Activated CD8-positive, alpha-beta memory T cell treated with anti-CD3 and anti-CD28 coated beads, Interleukin-2, amount 50 U/mL, for 24 hours (primary cell): ENCODE measurements around the gene STAT4.

Experiments
- DNase-seq: peaks from one replicate; pipeline ENCODE4 v3.0.0-alpha.2; 2020; ENCODE audit errors: extremely low read depth

Gene STAT4

DNA sequence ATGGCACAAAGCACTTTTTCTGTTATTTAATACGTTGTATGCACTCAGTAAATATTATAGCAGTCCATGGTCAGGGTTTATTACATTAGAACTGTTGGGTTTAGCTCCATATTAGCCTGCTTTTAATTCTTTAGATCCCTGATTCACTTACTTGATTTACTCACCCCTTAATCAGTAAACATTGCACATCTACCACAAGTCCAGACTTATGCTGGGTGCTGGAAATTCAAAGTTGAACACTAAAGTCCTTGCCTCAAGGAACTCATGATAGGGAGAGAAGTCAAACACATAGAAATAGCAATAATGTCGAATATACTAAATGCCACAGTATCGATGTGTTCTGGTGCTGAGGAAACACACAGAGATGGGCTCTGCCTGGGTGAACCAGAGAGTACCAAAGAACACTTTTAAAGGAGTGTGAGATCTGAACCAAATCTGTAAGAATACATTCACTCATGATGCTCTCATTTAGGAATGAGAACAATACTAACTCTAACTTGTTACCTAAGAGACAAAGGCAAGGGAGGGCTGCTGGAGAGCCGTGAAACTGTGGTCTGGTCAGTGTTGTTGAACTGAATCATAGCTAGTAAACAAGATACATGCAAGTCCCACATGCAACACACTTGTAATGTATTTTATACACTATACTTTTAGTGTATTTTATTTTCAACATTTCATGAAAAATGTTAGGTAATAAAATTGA, 4.9 kb downstream of the STAT4 start:
- no peak for DNase-seq

DNA sequence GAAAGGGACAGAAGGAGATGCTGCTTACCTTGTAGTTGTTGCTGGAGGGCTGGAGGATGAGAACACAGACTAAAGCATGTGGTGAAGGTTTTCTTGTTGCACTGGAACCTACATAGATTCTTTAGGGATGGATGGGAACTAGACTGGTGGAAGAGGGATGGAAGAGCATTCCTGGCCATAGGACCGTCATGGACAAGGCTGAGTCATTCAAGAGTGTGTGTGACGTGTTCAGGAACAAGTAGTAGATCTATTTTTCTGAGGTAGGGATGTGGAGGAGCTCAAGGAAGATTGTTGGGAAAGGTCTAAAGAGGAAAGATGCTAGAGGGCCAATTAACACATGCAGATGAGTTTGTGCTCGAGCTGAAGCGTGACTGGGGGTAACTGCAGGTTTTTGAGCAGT, 6.6 kb downstream of the STAT4 start:
- DNase-seq, result no peak

DNA sequence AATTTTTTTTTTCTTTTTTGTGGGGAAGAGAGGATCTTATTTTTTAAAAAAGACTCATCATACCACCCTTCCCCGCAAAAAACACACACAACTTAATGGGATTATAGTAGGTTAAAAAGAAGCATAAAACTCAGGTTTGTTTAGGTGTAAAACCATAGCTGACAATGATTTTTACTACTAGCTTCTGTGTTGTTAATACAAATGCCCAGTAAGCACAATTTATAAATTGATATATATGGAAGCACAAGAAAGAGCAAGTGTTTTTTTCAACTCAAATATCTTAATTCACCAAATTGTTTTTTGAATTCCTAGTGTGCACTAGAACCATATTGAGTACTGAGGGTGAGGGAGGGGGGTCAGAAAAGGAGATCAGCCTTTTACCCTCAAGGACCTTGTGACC, 7.0 kb downstream of the STAT4 start:
- DNase-seq, result no peak

DNA sequence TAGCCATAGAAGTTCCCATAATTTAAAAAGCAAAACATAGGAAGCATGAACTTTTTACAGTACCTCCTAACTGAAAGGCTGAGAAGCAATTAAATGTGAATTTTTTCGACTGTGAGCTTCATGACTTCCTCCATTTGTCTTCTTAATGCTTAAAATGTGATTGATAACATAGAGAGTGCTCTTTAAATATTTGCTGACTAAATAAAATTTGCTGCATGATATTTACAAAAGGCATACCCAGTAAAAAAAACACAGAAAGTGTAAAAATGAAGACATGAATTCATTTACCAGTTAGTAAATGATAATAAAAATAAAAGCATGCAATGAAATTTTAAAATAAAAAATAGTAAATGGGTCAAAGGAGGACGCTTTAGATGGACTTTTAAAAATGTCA, 21.9 kb downstream of the STAT4 start:
- DNase-seq, result no peak

DNA sequence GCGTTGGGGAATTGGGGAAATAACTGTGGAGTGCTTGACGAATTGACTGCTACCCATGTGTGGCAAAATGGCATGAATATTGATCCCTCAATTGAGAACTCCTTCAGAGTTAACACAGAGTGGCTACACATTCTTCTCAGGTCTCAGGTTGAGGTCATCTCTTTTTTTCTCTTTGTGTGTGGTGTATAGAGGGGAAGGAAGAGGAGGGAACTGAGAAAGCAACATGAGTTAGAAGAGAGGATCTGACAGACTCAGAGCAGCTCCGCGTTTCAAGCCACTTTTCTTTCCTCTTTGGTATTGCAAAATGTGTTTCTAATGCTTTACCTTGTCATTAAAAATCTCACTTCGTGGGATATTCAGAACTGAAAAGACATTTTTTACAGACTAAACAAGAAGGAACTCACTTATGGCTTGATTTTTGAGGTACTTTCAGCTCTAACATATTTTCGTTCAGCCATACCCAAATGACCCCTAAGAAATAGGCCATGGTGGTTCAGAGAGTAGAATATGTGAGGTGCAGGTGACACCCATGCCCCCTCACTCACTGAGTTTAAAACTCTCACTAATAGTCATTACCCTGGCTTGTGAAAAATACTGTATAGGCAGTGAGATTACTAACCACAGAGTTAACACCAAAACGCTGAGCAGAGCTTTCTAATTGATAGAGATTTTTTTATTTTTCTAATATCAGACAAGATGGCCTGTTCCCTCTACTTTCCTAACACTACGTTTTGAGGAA, 22.5 kb downstream of the STAT4 start:
- DNase-seq, result no peak

DNA sequence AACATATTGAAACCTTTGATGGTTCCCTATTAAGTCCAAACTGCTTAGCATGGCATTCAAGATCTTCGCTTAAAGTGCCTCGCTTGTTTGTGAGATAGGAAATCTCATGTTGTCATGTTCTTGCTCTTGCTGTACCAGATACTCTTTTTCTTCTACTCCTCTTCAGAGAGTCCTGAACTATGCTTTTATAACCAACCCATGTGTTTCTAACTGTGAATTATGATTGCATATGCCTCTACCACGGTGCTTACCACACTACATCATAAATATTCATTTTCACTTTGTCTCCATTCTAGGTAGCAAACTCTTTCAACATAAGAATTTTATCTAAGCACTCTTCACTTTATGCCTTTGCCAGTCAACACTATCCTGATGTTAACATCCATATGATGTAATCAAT, 23.6 kb downstream of the STAT4 start:
- no peak for DNase-seq

DNA sequence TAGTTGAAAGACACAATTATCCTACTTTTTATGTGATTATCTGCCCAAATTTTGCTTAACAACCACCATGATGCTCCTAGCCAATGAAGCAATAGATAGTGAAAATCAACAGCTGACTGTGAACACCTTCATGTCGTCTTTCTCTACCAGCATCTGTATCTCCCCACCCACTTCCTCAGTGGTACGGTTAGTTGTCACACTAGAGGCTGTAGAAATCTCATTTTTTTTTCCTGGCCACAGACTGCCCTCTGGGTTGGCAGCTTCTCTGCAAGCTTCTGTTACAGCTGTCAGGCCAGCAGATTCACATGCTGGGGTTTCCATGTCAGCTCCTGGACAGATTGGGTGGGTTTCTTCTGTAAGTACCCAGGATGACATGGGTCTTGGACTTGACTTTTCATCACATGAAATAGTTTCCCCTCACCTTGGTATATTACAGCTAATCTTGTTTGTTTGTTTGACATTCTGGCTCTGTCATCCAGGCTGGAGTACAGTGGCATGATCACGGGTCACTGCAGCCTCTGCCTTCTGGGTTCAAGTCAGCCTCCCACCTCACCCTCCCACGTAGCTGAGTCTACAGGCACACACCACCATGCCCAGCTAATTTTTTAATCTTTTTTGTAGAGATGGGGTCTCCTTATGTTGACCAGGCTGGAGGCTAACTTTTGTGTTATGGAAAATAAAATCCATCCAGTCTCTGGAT, 24.3 kb downstream of the STAT4 start:
- no peak for DNase-seq

DNA sequence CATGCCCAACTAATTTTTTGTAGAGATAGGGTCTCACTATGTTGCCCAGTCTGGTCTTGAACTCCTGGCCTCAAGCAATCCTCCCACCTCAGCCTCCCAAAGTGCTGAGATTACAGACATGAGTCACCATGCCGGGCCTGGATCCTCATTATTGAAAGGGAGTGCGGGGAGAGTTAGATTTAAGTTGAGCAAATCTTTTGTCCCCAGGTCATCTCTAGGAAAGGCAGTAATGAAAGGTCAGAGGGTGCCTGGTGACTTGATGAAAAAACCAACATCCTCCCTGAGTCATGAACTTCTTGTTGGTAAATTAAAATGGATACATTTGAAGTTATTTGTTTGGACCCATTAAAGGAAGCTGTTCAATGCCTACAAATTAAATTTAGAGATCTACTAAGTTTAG, 25.1 kb downstream of the STAT4 start:
- no peak for DNase-seq

DNA sequence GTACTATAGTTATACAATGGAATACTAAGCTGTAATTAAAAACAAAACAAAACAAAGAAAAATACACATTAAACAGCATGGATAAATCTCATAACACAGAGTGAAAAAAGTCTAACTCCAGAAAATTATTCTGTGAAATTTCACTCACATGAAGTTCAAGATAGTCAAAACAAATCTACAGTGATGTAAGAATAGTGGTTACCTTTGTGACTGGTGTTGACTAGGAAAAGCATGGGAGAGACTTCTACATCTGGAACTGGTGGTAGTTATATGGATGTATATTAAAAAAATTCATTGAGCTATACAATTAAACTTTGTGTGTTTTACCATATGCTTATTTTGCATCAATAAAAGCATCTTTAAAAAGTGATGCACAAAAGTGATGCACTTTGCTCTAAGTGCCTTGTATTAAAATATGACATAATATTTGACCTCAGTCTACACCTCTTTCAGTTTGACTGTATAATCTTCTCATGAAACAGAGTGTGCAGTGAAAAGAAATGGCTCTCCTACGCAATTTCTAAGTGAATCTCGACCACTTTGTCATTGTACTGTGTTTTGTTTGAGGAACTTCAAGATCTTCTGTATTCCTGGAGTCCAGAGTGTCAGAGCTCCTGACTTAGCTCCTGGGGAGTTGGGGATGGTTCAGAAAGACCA, 28.0 kb downstream of the STAT4 start:
- no peak for DNase-seq

DNA sequence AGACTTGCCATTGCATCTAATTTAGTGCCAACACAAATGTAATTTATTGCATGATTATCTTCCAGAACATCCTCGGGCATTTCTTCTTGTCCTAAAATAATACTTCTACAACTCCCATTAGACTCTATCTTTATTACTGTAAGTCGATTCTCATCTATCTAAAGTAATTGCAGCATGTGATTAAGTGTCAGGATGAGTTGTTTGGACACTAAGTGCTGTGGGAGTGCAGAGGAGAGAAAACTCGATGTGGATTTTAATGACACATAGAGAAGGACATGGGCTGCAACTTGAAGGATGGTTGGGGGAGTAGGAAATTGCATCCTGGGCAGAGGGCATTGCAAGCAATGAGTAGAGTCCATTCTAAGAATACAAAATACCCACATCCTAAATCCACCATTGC, 33.5 kb downstream of the STAT4 start:
- no peak for DNase-seq

DNA sequence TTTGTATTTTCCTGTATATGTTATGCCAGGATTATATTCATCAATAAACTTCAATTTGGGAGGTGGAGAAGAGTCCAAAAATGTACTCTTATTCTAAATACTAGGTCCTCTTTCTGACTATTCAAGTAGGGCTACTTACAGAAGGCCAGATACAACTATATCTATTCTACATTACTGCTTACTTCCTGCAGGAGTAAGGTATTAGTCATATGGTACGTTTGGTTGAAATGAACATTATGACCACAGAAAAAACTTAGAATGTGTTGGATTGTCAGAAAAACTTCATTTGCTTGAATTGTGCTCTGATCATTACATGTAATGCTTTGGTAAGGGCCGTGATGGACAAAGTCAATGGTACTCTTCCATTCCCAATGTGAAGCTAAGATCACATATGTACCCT, 35.0 kb downstream of the STAT4 start:
- DNase-seq, result no peak

DNA sequence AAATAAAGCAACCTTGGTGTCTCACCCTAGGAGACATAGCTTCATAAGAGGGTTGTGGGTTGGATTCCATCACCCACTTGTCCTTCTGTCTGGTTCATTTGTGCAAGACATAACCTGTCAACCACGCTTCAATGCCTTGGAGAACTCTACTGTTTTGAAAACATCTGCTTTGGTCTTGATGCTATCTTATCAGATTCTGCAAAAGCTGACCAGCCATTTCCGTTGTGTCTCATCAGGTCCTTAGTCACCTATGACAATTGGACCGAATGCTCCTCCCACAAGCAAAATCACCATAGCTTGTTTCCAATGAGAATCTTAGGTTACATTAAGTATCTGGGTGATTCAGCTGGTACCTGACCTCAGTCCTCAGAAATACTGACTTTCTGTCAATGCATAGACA, 35.4 kb downstream of the STAT4 start:
- DNase-seq, result peak; percentile 47

DNA sequence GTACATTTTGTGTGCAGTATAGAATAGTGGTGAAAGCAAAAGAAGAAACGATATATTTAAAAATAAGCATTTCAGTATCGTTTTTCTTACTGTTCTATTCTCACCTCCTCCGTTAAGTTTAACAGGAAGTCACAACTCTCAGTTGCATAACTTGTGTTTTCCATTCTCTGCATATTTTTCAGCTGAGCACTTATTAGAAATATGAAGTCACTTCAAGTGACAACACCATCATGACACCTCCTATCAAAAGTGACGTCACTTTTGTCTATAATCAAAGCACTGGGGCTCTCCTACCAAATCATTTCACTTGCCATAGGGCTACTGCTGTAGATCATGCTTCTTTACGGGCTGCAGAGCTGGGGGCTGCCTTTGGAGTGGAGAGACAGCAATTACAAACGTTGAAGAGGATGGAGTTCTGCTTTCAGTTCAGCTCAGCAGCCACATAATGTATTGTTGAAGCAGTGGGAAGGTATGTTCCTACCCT, 36.3 kb downstream of the STAT4 start:
- no peak for DNase-seq

DNA sequence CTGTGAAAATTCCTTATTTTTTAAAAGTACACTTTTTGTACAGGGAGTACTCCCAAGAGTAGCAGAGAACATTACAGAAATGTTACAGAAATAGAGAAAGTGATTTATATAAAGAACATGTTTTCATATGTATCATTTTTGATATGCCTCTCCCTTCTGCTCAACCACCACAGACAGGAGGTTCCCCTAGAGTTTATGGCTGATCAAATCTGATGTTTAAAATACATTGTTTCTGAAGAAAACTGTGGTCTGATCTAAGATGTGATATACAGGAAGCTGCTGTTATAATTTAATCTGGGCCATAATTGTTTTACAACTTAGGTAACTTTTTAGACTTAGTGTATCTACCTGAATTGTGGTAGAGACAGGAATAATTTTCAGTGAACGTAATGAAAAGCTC, 37.0 kb downstream of the STAT4 start:
- no peak for DNase-seq

DNA sequence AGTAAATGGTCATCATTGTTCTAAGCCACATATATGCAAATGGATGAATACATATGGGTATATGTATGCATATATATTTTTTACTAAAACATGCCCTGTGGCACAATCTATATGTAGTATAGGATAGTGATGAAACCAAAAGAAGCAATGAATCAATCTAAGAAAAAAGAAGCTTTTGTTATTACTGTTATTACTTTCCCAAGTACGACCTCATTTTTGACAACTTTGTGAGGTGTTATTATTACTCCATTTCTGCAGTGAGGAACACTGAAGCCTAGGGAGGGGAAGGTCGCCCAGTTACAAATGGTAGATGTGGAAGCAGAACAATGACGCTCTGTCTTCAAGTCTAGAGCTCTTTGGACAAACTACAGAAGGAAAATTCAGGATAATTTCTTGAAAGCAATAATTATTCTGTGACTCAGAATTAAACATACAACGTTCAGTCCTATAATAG, 38.3 kb downstream of the STAT4 start:
- DNase-seq, result no peak

DNA sequence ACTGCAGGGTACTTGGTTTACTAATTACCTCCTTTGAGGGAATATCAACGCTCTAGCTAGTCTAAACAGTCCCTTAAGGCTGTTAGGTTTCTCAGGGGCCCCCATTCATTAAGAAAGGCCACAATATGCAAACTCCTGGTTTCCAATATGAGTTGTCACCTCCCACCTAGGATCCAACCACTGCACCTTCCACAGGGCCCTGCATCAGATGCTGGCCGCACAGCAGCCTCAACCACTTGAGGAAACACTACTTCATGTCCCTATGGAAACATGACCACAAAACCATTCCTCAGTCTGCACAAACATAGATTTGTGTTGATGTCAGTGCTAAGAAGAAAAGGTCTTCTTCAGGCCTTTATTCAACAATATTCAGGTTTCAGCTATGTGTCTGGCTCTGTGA, 40.9 kb downstream of the STAT4 start:
- DNase-seq, result no peak

DNA sequence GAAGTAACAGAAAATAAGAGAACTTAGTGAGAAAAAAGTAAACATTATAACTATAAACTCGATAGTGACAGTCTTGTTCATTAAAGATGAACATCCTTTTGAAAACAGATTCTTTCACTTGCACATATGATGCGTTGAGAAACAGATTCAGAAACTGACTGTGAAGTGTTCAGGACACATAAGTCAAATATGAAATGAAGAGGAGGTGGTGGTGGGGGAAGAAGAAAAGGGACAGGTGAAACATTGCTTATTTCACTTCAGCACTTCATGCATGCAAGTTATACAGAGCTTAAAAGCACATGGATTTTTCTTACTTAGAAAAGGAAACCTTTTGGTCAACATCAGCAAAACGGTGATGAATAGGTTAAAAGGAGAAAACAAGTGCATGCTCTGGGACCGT, 42.5 kb downstream of the STAT4 start:
- no peak for DNase-seq

DNA sequence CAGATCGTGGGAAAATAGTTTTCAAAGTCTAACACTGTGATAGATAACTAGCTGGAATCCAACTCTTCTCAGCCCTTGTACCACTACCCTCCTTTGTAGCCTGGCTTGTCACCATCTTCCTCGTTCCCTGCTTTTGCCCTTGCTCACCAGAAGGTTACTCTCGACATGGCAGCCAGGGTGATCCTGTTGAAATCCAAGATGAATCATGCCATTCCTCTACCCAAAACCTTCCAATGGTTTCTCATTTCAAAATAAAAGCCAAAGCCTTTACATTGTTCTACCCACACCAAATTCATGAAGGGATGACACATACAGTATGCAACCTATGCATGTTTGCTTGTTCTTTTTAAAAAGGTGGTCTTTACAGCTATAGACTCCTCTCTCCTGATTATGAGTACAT, 45.7 kb downstream of the STAT4 start:
- no peak for DNase-seq

DNA sequence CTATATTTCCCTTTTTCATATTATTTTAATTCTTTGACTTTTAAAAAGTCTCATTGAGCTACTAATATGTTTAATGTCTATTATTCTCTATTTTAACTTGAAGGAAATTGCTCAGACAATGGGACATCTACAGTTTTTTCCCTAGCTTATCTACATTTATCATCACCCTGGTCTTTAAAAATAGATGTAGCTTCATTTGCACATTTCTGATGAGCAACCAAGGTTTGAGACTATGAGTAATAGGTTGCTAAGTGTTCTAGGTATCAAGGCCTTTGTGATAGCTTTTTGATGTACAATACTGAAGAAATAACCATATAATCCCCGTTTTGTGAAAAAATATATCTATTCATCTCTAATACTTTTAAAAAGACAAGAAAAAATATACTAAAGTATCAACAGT, 47.0 kb downstream of the STAT4 start:
- DNase-seq, result no peak

DNA sequence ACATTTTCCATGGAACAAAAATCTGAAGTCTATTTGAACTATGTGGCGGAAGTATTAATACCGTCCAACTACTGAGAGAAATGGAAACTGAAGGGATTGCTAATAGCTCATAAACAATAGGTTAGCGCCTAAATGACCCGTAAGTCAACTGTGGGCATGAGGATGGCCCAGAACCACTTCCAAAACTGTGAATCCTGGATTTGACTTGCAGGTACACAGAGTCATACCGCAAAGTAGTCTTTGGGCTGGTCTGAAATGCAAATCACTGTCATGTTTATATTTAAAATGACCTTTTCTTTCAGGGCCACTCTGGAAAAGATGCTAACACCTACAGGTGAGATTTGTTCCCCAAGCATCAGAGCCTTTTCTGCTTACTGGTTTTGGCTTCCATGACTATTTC, 50.6 kb downstream of the STAT4 start:
- DNase-seq, result no peak

DNA sequence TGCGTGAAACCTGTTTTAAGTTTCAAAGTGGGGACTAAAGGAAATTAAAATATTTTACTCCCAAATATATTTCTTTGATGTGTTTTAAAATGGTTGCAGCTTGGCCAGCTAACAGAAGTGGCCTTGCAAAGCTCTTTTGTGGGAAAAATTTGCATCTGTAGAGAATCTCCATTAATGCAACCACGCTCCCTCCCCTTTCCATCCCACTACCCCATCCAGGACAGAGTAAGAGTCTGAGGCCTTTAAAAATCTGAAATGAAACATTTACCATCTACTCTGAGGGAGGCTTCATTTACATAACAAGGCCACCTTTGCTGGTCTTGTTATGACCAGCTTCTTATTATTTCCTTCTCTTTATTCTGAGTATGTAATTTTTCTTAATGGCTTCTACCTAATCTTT, 63.5 kb downstream of the STAT4 start:
- no peak for DNase-seq

DNA sequence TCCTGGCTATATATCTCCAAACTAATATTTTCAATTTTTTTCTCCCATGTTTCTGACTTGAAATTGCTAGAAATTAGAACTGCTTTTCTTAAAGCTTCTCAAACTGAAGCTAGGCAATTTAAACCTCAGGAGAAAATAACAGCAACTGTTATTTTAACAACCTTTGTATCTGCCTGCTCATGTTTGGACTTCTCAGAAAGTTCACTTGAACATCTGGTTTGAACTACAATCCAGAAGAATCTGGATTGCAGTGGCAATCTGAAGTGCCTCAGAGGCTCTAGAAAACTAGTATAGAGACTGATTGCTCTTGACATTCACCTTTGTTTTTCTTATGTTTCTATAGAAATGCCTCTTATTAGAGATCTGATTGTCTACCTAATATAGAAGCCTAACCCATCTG, 64.1 kb downstream of the STAT4 start:
- no peak for DNase-seq
